ENCODE measurements around the gene CAMSAP1.

DNA sequence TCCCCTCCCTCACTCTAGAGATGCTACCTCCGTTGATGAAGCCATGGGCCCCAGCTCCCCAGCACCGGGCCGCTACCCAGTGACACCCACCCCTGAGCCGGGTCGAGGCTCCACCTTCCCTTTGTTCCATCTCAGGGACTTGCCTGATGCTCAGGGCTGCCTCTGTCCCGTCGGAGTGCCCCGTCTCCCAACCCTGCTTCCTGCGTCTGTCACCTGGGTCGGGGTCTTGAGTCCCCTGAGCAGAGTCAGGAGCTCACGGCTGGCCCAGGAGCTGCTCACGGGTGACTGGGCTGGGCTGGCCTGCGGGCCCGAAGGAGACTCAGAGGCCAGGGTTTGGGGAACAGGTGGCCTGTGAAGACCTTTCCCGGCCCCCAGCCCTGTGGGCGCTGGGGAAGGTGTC lies 120.0 kb downstream of the CAMSAP1 start:
- TF ChIP-seq, protein P1, sequence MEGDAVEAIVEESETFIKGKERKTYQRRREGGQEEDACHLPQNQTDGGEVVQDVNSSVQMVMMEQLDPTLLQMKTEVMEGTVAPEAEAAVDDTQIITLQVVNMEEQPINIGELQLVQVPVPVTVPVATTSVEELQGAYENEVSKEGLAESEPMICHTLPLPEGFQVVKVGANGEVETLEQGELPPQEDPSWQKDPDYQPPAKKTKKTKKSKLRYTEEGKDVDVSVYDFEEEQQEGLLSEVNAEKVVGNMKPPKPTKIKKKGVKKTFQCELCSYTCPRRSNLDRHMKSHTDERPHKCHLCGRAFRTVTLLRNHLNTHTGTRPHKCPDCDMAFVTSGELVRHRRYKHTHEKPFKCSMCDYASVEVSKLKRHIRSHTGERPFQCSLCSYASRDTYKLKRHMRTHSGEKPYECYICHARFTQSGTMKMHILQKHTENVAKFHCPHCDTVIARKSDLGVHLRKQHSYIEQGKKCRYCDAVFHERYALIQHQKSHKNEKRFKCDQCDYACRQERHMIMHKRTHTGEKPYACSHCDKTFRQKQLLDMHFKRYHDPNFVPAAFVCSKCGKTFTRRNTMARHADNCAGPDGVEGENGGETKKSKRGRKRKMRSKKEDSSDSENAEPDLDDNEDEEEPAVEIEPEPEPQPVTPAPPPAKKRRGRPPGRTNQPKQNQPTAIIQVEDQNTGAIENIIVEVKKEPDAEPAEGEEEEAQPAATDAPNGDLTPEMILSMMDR (IDR thresholded peaks at IDR 0.05): no peak
- no peak for TF ChIP-seq POLR2A (IDR thresholded peaks at IDR 0.05)
